ENCODE results near the gene SPPL3. TPM values are rescaled to one million over a fixed set of nuclear protein-coding genes. Genes with fewer than 3 reads are reported as not detected.

SPPL3 gene
- polyA plus RNA-seq, 1 of the 3 experiments (the other 2 are of a cell fraction): 18.8 TPM

DNA sequence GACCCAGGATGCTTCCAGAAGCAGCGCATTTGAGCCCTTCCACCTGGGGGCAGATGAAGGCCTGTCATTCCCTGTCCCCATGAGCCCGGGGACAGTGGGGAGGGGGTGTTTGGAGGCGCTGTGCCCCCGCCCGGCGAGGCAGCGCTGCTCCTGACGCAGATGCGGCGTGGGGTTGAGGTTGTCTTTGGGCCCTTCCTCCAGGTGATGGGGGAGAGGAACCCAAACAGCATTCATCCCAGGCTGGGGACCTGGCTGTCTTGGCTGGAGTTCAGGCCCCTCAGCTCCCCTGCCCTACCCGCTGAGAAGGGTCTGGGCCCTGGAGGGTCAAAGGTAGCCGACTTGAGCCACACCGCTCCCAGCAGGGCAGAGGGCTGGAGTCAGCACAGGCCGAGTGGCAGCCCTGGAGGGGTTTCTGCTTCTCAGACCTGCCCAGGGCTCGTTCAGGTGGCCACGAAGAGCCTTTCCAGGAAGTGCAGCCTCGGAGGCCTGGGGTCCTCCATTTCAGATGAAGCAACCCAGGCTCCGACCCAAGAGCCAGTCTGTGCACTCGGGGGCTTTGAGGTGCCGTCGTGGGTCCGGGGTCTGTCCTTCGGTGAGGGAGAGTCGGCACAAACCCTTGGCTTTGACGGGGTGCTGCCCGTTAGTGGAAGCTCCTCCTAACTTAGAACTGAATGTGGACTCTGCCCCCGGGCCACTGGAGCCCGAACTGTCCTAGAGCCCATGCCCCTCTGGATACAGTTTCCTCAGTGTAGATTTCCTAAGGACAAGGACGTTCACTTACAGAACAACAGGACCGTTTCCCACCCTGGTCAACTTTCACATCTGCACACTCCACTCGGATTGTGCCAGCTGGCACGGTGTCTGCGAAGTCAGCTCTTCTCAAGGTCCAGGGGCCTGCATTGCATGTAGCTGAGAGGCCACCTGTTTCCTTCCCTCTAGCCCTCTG lies 162.4 kb downstream of the SPPL3 start:
- Histone ChIP-seq H3K79me2 (ENCODE audit: insufficient read depth) (no peaks in the 10 kb centered on the region), H3F3A (replicated peaks; ENCODE audit: insufficient read depth) (no peaks in the 10 kb centered on the region), H3K9ac (no peak overlapping the region), H3K27ac (ENCODE audit: low read depth in 2 of 2, low read length in 1 of 2) (no peak overlapping the region), H2AFZ (ENCODE audit: low read depth) (no peak overlapping the region), H3K9me2 (no peaks in the 10 kb centered on the region), H3K36me3 (replicated peaks in 1 of 2; ENCODE audit: control insufficient read depth in 1 of 2, insufficient read depth in 2 of 2, low read length in 1 of 2) (no peaks in the 10 kb centered on the region), H3K9me3 (no peaks in the 10 kb centered on the region), H4K20me1 (ENCODE audit: insufficient read depth) (no peaks in the 10 kb centered on the region), H3K27me3 (ENCODE audit: insufficient read depth) (no peaks in the 10 kb centered on the region), H3K4me3 (ENCODE audit: low read depth in 2 of 2, low read length in 1 of 2) (no peak overlapping the region), H3K4me2 (no peak overlapping the region), H3K4me1 (ENCODE audit: control insufficient read depth in 1 of 2, insufficient read depth in 2 of 2, low read depth in 1 of 2, low read length in 1 of 2) (no peaks in the 10 kb centered on the region)
- ChIA-PET POLR2A (no interaction called here), CTCF (interaction anchor here (0.8 kb wide), 1 partner anchor 230 kb away, joined by 3 read pairs; no protein-coding TSS in a partner anchor)
- TF ChIP-seq ELF1 (IDR thresholded peaks at IDR 0.05): no peak
- no peak for TF ChIP-seq YY1 (IDR thresholded peaks at IDR 0.05; ENCODE audit: low read depth)
- TF ChIP-seq, protein P1, sequence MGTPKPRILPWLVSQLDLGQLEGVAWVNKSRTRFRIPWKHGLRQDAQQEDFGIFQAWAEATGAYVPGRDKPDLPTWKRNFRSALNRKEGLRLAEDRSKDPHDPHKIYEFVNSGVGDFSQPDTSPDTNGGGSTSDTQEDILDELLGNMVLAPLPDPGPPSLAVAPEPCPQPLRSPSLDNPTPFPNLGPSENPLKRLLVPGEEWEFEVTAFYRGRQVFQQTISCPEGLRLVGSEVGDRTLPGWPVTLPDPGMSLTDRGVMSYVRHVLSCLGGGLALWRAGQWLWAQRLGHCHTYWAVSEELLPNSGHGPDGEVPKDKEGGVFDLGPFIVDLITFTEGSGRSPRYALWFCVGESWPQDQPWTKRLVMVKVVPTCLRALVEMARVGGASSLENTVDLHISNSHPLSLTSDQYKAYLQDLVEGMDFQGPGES (IDR thresholded peaks at IDR 0.05; ENCODE audit: low read depth, low read length): no peak
- TF ChIP-seq, protein P2, sequence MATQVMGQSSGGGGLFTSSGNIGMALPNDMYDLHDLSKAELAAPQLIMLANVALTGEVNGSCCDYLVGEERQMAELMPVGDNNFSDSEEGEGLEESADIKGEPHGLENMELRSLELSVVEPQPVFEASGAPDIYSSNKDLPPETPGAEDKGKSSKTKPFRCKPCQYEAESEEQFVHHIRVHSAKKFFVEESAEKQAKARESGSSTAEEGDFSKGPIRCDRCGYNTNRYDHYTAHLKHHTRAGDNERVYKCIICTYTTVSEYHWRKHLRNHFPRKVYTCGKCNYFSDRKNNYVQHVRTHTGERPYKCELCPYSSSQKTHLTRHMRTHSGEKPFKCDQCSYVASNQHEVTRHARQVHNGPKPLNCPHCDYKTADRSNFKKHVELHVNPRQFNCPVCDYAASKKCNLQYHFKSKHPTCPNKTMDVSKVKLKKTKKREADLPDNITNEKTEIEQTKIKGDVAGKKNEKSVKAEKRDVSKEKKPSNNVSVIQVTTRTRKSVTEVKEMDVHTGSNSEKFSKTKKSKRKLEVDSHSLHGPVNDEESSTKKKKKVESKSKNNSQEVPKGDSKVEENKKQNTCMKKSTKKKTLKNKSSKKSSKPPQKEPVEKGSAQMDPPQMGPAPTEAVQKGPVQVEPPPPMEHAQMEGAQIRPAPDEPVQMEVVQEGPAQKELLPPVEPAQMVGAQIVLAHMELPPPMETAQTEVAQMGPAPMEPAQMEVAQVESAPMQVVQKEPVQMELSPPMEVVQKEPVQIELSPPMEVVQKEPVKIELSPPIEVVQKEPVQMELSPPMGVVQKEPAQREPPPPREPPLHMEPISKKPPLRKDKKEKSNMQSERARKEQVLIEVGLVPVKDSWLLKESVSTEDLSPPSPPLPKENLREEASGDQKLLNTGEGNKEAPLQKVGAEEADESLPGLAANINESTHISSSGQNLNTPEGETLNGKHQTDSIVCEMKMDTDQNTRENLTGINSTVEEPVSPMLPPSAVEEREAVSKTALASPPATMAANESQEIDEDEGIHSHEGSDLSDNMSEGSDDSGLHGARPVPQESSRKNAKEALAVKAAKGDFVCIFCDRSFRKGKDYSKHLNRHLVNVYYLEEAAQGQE (IDR thresholded peaks at IDR 0.05; ENCODE audit: low read depth, low read length): no peak
- TF ChIP-seq SMC3 (IDR thresholded peaks at IDR 0.05; ENCODE audit: low read depth, low read length): no peak
- TF ChIP-seq, protein P3, sequence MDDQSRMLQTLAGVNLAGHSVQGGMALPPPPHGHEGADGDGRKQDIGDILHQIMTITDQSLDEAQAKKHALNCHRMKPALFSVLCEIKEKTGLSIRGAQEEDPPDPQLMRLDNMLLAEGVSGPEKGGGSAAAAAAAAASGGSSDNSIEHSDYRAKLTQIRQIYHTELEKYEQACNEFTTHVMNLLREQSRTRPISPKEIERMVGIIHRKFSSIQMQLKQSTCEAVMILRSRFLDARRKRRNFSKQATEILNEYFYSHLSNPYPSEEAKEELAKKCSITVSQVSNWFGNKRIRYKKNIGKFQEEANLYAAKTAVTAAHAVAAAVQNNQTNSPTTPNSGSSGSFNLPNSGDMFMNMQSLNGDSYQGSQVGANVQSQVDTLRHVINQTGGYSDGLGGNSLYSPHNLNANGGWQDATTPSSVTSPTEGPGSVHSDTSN (IDR thresholded peaks at IDR 0.05): no peak
- no peak for DNase-seq
- WGBS (ENCODE audit: low lambda C conversion rate): 87% methylated on average over 16 of the region's 33 CpGs

DNA sequence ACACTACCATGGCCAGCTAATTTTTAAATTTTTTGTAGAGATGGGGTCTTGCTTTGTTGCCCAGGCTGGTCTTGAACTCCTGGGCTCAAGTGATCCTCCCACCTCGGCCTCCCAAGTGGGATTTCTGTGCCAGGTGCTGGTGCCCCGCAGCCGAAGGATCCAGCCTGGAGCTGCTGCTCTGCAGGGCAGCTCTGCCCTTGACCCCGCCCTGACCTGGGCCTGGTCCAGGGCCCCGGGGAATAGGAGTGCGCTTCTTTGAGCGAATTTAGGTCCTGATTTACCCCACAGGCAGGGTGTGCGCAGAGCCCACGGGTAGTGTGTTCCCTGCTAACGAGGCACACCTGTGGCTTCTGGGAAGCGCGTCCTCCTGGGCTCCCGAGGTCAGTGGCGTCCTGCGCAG lies 163.3 kb downstream of the SPPL3 start:
- ChIA-PET CTCF (interaction anchor here (1.0 kb wide), 1 partner anchor 35 kb away, joined by 3 read pairs; no protein-coding TSS in a partner anchor), POLR2A (no interaction called here)
- H3K9ac ChIP-seq: no peak overlapping the region
- no peaks in the 10 kb centered on the region for H4K20me1 ChIP-seq (ENCODE audit: insufficient read depth)
- no peaks in the 10 kb centered on the region for H3K36me3 ChIP-seq (replicated peaks in 1 of 2; ENCODE audit: control insufficient read depth in 1 of 2, insufficient read depth in 2 of 2, low read length in 1 of 2)
- H3K79me2 ChIP-seq (ENCODE audit: insufficient read depth): no peaks in the 10 kb centered on the region
- no peaks in the 10 kb centered on the region for H3F3A ChIP-seq (replicated peaks; ENCODE audit: insufficient read depth)
- H3K27me3 ChIP-seq (ENCODE audit: insufficient read depth): no peaks in the 10 kb centered on the region
- no peaks in the 10 kb centered on the region for H3K9me2 ChIP-seq
- no peak overlapping the region for H2AFZ ChIP-seq (ENCODE audit: low read depth)
- H3K4me2 ChIP-seq: no peak overlapping the region
- no peak overlapping the region for H3K27ac ChIP-seq (ENCODE audit: low read depth in 2 of 2, low read length in 1 of 2)
- no peaks in the 10 kb centered on the region for H3K4me1 ChIP-seq (ENCODE audit: control insufficient read depth in 1 of 2, insufficient read depth in 2 of 2, low read depth in 1 of 2, low read length in 1 of 2)
- DNase-seq: no peak
- no peak overlapping the region for H3K4me3 ChIP-seq (ENCODE audit: low read depth in 2 of 2, low read length in 1 of 2)
- 93% methylated on average over 7 of the region's 15 CpGs for WGBS (ENCODE audit: low lambda C conversion rate)
- no peaks in the 10 kb centered on the region for H3K9me3 ChIP-seq
- TF ChIP-seq, protein P1 (IDR thresholded peaks at IDR 0.05; ENCODE audit: low read depth, low read length): no peak
- TF ChIP-seq GATA2 (CRISPR knock-in tag; IDR thresholded peaks at IDR 0.05) (no peak), CHD2 (IDR thresholded peaks at IDR 0.05; ENCODE audit: low read length, partially characterized antibody) (no peak), GABPA (IDR thresholded peaks at IDR 0.05; ENCODE audit: low read depth) (no peak), RXRA (IDR thresholded peaks at IDR 0.05; ENCODE audit: borderline replicate concordance, low read depth) (no peak), RFX5 (IDR thresholded peaks at IDR 0.05; ENCODE audit: low read length) (no peak), TCF12 (IDR thresholded peaks at IDR 0.05) (no peak), FOXM1 (IDR thresholded peaks at IDR 0.05; ENCODE audit: low read depth) (no peak), ELF1 (IDR thresholded peaks at IDR 0.05) (no peak), MEF2A (IDR thresholded peaks at IDR 0.05; ENCODE audit: borderline replicate concordance, low read depth) (no peak)
- TF ChIP-seq, protein P4, sequence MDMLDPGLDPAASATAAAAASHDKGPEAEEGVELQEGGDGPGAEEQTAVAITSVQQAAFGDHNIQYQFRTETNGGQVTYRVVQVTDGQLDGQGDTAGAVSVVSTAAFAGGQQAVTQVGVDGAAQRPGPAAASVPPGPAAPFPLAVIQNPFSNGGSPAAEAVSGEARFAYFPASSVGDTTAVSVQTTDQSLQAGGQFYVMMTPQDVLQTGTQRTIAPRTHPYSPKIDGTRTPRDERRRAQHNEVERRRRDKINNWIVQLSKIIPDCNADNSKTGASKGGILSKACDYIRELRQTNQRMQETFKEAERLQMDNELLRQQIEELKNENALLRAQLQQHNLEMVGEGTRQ (IDR thresholded peaks at IDR 0.05; ENCODE audit: borderline replicate concordance, low read depth, low read length): no peak
- TF ChIP-seq, protein P3 (IDR thresholded peaks at IDR 0.05): no peak
- TF ChIP-seq, protein P5, sequence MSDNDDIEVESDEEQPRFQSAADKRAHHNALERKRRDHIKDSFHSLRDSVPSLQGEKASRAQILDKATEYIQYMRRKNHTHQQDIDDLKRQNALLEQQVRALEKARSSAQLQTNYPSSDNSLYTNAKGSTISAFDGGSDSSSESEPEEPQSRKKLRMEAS (IDR thresholded peaks at IDR 0.05; ENCODE audit: low read depth): no peak
